Lower leg skin (tissue), 4 donors: ENCODE data around the gene ZC3H18. TPM values are rescaled to one million over a fixed set of nuclear protein-coding genes. Genes with fewer than 3 reads are reported as not detected.

Source experiments
- DNase-seq, 2 donors: peaks; one replicate each; pipeline ENCODE4 v3.0.0-alpha.2; 2019; ENCODE audit warnings: low spot score in 2 of 2
- H3K4me3 ChIP-seq: fragments of 200-600 bp; sonication (generic); 2 replicates; pipeline ENCODE4 v1.5.1; 2017; ENCODE audit warnings: mild to moderate bottlenecking, low read depth; ENCODE audit not compliant: poor library complexity, severe bottlenecking
- CTCF ChIP-seq, 3 donors: fragments of 450-650 bp; IDR thresholded peaks; one replicate each; pipeline ENCODE4 v1.5.1; 2016; ENCODE audit warnings: antibody characterized with exemption in 3 of 3, mild to moderate bottlenecking in 3 of 3, moderate library complexity in 2 of 3
- POLR2A ChIP-seq, 2 donors: fragments of 450-650 bp; IDR thresholded peaks; one replicate each; pipeline ENCODE4 v1.6.1; 2016 to 2017; ENCODE audit warnings: antibody characterized with exemption in 2 of 2, mild to moderate bottlenecking in 1 of 2, moderate library complexity in 1 of 2
- WGBS, 2 donors: methylation state at CpG; one replicate each; pipeline ENCODE4 v1.1.5; 2018; 5-methylcytosine and 5-hydroxymethylcytosine counted together
- intact Hi-C: fragments of 100-400 bp; cut with DNase I; formaldehyde crosslinking; loops from one replicate; pipeline ENCODE4 v1.15.0; 2023; ENCODE audit warnings: low total_unique reads
- total RNA-seq, 4 donors: library from RNA; depleted of rRNA; stranded (reverse); fragments of >200 nt; gene quantifications; one replicate each; pipeline ENCODE4 v1.1.0, GENCODE V29; 2016

The ZC3H18 gene
- total RNA-seq, 4 donors from 2014 or later: 16.5 to 32.3 (median 18.5) TPM

GRCh38 chr16:88527937-88528743, 42.1 kb upstream of the ZC3H18 start:
- TF ChIP-seq CTCF (IDR thresholded peaks at IDR 0.05): no peak
- no peak for TF ChIP-seq POLR2A (IDR thresholded peaks at IDR 0.05)
- intact Hi-C loops: loop anchor here (5.0 kb wide), 1 partner anchor 86 kb away; no protein-coding TSS in a partner anchor
- H3K4me3 ChIP-seq: no peak overlapping the region
- no peak for DNase-seq
- WGBS, 2 donors: 67 to 75% methylated on average over 14 to 21 of the region's 30 CpGs

GRCh38 chr16:88528902-88529318, 41.3 kb upstream of the ZC3H18 start:
- no peak overlapping the region for H3K4me3 ChIP-seq
- WGBS, 2 donors: 87 to 90% methylated on average over 22 of the region's 22 CpGs
- no peak for TF ChIP-seq POLR2A (IDR thresholded peaks at IDR 0.05)
- TF ChIP-seq CTCF (IDR thresholded peaks at IDR 0.05): no peak
- intact Hi-C loops: loop anchor here (5.0 kb wide), 1 partner anchor 87 kb away; no protein-coding TSS in a partner anchor
- no peak for DNase-seq

GRCh38 chr16:88529596-88529995, 40.6 kb upstream of the ZC3H18 start:
- DNase-seq: no peak

GRCh38 chr16:88530051-88530857, 39.9 kb upstream of the ZC3H18 start:
- intact Hi-C loops: no loop called here
- WGBS, 2 donors: 88 to 90% methylated on average over 22 to 25 of the region's 27 CpGs
- H3K4me3 ChIP-seq: no peak overlapping the region
- no peak for DNase-seq
- TF ChIP-seq CTCF (IDR thresholded peaks at IDR 0.05) (no peak), POLR2A (IDR thresholded peaks at IDR 0.05) (no peak)

More at GRCh38 chr16:88529596-88529995, 40.6 kb upstream of the ZC3H18 start:
- no peak overlapping the region for H3K4me3 ChIP-seq
- WGBS, 2 donors: 93 to 94% methylated on average over 9 of the region's 9 CpGs
- TF ChIP-seq POLR2A (IDR thresholded peaks at IDR 0.05): no peak
- TF ChIP-seq CTCF (IDR thresholded peaks at IDR 0.05): no peak
- intact Hi-C loops: loop anchor here (5.0 kb wide), 1 partner anchor 87 kb away; no protein-coding TSS in a partner anchor

GRCh38 chr16:88530858-88531203, 39.4 kb upstream of the ZC3H18 start:
- intact Hi-C loops: no loop called here
- TF ChIP-seq POLR2A (IDR thresholded peaks at IDR 0.05) (no peak), CTCF (IDR thresholded peaks at IDR 0.05) (no peak)
- WGBS, 2 donors: 76 to 79% methylated on average over 10 to 11 of the region's 11 CpGs
- H3K4me3 ChIP-seq: no peak overlapping the region
- no peak for DNase-seq
